Karpas-422 (cell line): ENCODE measurements around the gene KCTD18. TPM values are rescaled to one million over a fixed set of nuclear protein-coding genes. Genes with fewer than 3 reads are reported as not detected.

ENCODE experiments used
- DNase-seq: peaks from one replicate; pipeline ENCODE4 v3.0.0-alpha.2; 2015
- H2AFZ ChIP-seq: fragments of 200-600 bp; sonication (generic); 2 replicates; pipeline ENCODE4 v1.6.1; 2014; ENCODE audit warnings: antibody characterized with exemption, low read length, mixed read lengths
- H3K27ac ChIP-seq: fragments of 200-600 bp; sonication (generic); 2 replicates; pipeline ENCODE4 v1.5.1; 2014; ENCODE audit warnings: mild to moderate bottlenecking, low read length, moderate library complexity
- H3K27me3 ChIP-seq: fragments of 200-600 bp; sonication (generic); 2 replicates; pipeline ENCODE4 v1.6.1; 2014; ENCODE audit warnings: low read length, mixed read lengths
- H3K36me3 ChIP-seq: fragments of 200-600 bp; sonication (generic); 2 replicates; pipeline ENCODE4 v1.6.1; 2014; ENCODE audit warnings: low read length, mixed read lengths; ENCODE audit not compliant: insufficient read depth
- H3K4me1 ChIP-seq: fragments of 200-600 bp; sonication (generic); 2 replicates; pipeline ENCODE4 v1.6.1; 2014; ENCODE audit warnings: mild to moderate bottlenecking, low read length, mixed read lengths
- H3K4me2 ChIP-seq: fragments of 200-600 bp; sonication (generic); 2 replicates; pipeline ENCODE4 v1.6.1; 2014; ENCODE audit warnings: low read length, low read depth, mild to moderate bottlenecking; ENCODE audit not compliant: poor library complexity, severe bottlenecking
- H3K4me3 ChIP-seq: fragments of 200-600 bp; sonication (generic); 2 replicates; pipeline ENCODE4 v1.5.1; 2014; ENCODE audit warnings: mild to moderate bottlenecking, antibody characterized with exemption, low read length, mixed read lengths
- H3K79me2 ChIP-seq: fragments of 200-600 bp; sonication (generic); 2 replicates; pipeline ENCODE4 v1.6.1; 2014; ENCODE audit warnings: mild to moderate bottlenecking, low read length, mixed read lengths
- H3K9ac ChIP-seq: fragments of 200-600 bp; sonication (generic); 2 replicates; pipeline ENCODE4 v1.6.0; 2014; ENCODE audit warnings: low read length
- H3K9me2 ChIP-seq: fragments of 200-600 bp; sonication (generic), shearing (Covaris generic); replicated peaks from 2 replicates; pipeline ENCODE4 v1.6.0; 2014; ENCODE audit warnings: mild to moderate bottlenecking, low read length, moderate library complexity; ENCODE audit not compliant: insufficient read depth
- H3K9me3 ChIP-seq: fragments of 300-700, 200-600 bp; sonication (generic); 2 replicates; pipeline ENCODE4 v1.6.1; 2014; ENCODE audit warnings: low read length, mixed read lengths
- H4K20me1 ChIP-seq: fragments of 200-600 bp; sonication (generic); 2 replicates; pipeline ENCODE4 v1.6.1; 2014; ENCODE audit warnings: mild to moderate bottlenecking, antibody characterized with exemption, low read length, low read depth; ENCODE audit not compliant: insufficient read depth
- total RNA-seq: library from RNA; depleted of rRNA; stranded (reverse); fragments of >200 nt; shearing (Covaris generic); gene quantifications from 2 replicates; pipeline ENCODE4 v1.2.3, GENCODE V29; 2014; ENCODE audit warnings: low replicate concordance

Gene KCTD18
- total RNA-seq, 1 experiment from 2014 or later = 28.1 TPM

DNA sequence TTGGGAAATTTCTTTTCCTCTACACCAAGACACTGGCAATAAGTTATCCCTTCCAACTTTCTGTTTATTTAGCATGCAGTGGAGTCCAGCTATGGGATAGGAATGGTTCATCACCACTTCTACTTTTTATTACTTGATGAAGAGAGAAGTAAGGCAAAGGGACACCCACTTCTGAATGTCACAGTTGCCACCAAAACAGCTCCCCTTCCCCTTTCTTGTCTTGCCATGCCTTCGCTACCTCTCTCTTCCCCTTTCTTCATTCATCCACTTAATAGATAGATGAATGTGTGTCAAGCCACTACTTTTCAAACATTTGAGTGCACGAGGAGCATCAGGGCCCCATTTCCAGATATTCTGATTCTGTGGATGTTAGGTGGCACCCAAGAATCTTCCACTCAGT is 59.6 kb downstream of the KCTD18 start:
- DNase-seq = no peak
- Histone ChIP-seq H3K9ac (no peak overlapping the region), H3K4me1 (no peaks in the 10 kb centered on the region), H3K36me3 (no peaks in the 10 kb centered on the region), H3K27me3 (no peaks in the 10 kb centered on the region), H3K9me2 (no peaks in the 10 kb centered on the region), H3K9me3 (no peaks in the 10 kb centered on the region), H4K20me1 (no peaks in the 10 kb centered on the region), H3K4me3 (no peak overlapping the region), H3K79me2 (no peaks in the 10 kb centered on the region), H2AFZ (no peak overlapping the region), H3K27ac (no peak overlapping the region), H3K4me2 (no peak overlapping the region)

DNA sequence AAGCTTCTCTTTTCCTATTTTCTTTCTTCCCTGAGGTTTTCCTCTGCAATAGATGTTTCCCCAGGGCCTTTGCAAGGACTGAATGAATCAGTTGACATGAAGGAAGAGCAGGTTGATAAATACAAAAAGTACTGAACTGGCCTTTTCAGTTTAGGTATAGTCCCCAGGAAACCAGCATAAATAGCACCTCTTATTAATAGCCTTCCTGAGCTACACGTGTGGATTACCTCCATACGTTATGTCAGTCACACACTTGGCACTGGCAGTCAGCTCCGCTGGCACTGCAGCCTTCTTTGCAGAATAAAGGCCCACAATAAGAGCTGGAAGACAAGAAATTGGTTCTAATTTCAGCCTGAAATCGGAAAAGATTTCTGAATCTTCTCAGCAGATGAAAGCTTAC is 60.7 kb downstream of the KCTD18 start:
- no peaks in the 10 kb centered on the region for H3K9me2 ChIP-seq
- H4K20me1 ChIP-seq = no peaks in the 10 kb centered on the region
- no peak overlapping the region for H3K4me2 ChIP-seq
- H3K4me1 ChIP-seq = no peaks in the 10 kb centered on the region
- no peaks in the 10 kb centered on the region for H3K36me3 ChIP-seq
- no peak overlapping the region for H2AFZ ChIP-seq
- H3K4me3 ChIP-seq = no peak overlapping the region
- no peaks in the 10 kb centered on the region for H3K79me2 ChIP-seq
- H3K27me3 ChIP-seq = no peaks in the 10 kb centered on the region
- no peak overlapping the region for H3K27ac ChIP-seq
- H3K9ac ChIP-seq = no peak overlapping the region
- no peaks in the 10 kb centered on the region for H3K9me3 ChIP-seq
- DNase-seq = no peak

DNA sequence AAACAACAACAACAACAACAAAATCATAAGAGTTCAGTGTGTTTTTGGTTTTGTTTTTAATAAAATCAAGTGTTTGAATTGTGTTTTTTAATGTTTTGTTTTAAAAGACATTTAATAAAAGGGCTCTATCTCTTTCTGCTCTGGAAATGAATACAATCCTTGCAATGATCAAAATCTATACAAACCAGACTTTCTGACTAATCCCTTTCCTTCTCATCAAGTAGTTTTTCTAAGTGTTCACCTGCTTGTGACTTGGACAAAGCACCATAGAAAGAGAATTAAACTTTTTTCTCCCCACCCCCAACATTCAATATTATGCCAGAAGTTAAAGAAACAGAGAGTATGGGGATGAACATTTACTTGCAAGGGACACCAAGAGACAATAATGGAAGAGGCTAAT is 61.4 kb downstream of the KCTD18 start:
- no peaks in the 10 kb centered on the region for H3K4me1 ChIP-seq
- H3K79me2 ChIP-seq = no peaks in the 10 kb centered on the region
- no peak overlapping the region for H3K27ac ChIP-seq
- no peak overlapping the region for H3K4me2 ChIP-seq
- no peak for DNase-seq
- no peaks in the 10 kb centered on the region for H3K36me3 ChIP-seq
- no peak overlapping the region for H3K4me3 ChIP-seq
- H2AFZ ChIP-seq = no peak overlapping the region
- H3K9me3 ChIP-seq = no peaks in the 10 kb centered on the region
- no peaks in the 10 kb centered on the region for H3K27me3 ChIP-seq
- H4K20me1 ChIP-seq = no peaks in the 10 kb centered on the region
- no peaks in the 10 kb centered on the region for H3K9me2 ChIP-seq
- H3K9ac ChIP-seq = no peak overlapping the region

DNA sequence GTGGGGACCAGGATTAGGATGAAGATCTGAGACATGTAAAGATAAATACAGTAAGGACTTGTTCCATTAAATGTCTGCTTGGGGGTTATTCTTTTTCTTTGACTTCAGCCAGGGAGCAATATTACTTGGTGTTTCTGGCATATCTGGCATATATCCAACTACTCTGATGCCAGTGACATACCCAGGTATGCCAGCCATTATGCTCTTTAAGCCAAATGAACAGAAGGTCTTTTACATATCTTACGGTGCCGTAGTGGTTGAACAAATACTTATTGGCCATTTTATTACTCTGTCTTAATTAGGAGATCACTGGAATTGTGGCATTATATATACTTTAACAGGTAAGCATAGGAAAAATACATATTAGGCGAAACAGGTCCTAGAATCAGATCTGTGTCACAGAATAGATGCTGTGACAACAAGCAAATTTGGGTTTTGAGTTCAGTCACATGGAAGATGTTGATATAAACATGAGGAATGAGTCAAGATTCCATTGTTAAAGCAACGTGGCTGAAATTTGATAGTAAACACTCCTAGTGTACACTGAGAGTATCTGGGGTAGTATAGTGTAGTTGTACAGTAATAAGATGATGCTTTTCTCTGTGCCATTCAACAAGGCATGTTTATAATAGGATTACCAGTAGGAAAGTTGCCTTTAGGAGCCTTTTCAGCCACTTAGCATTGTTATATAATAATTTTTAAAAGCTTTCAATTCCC is 62.6 kb downstream of the KCTD18 start:
- Histone ChIP-seq H3K36me3 (no peaks in the 10 kb centered on the region), H3K9ac (no peak overlapping the region), H4K20me1 (no peaks in the 10 kb centered on the region), H3K4me3 (no peak overlapping the region), H2AFZ (no peak overlapping the region), H3K9me2 (no peaks in the 10 kb centered on the region), H3K4me1 (no peaks in the 10 kb centered on the region), H3K9me3 (no peaks in the 10 kb centered on the region), H3K4me2 (no peak overlapping the region), H3K79me2 (no peaks in the 10 kb centered on the region), H3K27me3 (no peaks in the 10 kb centered on the region), H3K27ac (no peak overlapping the region)
- DNase-seq = no peak

DNA sequence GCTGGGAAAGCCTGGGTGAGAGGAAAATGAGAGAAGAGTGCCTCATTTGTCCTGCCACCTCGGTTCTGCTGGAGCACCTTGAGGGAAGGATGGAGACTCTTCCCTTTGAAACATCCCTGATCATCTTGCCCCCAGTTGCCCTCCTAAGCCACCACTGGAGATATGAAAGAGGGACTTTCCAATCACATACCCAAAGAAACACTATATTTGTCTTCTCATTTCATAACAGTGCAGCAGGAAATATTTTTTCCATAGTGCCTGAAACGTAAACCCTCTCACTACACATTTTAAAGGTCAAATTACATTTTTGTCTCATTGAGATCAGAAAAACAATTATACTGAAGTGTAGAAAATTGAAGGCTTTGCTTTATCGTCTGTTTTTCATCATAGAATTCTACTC is 63.3 kb downstream of the KCTD18 start:
- no peak overlapping the region for H3K4me2 ChIP-seq
- H3K9me3 ChIP-seq = no peaks in the 10 kb centered on the region
- H3K27me3 ChIP-seq = no peaks in the 10 kb centered on the region
- no peak overlapping the region for H3K9ac ChIP-seq
- no peaks in the 10 kb centered on the region for H4K20me1 ChIP-seq
- H2AFZ ChIP-seq = no peak overlapping the region
- H3K36me3 ChIP-seq = no peaks in the 10 kb centered on the region
- no peaks in the 10 kb centered on the region for H3K4me1 ChIP-seq
- H3K9me2 ChIP-seq = no peaks in the 10 kb centered on the region
- DNase-seq = no peak
- H3K79me2 ChIP-seq = no peaks in the 10 kb centered on the region
- no peak overlapping the region for H3K4me3 ChIP-seq
- H3K27ac ChIP-seq = no peak overlapping the region

DNA sequence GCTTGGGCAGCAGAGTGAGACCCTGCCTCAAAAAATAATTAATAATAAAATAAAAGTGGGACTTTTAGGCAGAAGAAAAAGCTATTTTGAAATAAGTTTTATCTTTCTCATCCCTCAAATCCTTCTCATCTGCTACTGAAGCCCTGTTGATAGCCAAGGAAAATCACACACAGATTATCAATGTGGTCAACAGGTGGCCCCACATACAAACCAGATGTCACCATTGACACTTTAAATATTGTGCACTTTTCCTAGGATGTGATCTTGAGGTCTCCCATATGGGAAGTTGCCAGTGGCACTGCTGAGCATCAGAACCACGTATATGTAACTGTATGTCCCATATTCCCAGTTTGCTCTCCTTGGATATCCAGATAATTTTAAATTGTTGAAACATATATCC is 64.6 kb downstream of the KCTD18 start:
- Histone ChIP-seq H3K79me2 (no peaks in the 10 kb centered on the region), H4K20me1 (no peaks in the 10 kb centered on the region), H3K4me3 (no peak overlapping the region), H3K27ac (no peak overlapping the region), H2AFZ (no peak overlapping the region), H3K9ac (no peak overlapping the region), H3K27me3 (no peaks in the 10 kb centered on the region), H3K9me2 (no peaks in the 10 kb centered on the region), H3K9me3 (no peaks in the 10 kb centered on the region), H3K4me2 (no peak overlapping the region), H3K4me1 (no peaks in the 10 kb centered on the region), H3K36me3 (no peaks in the 10 kb centered on the region)
- no peak for DNase-seq

DNA sequence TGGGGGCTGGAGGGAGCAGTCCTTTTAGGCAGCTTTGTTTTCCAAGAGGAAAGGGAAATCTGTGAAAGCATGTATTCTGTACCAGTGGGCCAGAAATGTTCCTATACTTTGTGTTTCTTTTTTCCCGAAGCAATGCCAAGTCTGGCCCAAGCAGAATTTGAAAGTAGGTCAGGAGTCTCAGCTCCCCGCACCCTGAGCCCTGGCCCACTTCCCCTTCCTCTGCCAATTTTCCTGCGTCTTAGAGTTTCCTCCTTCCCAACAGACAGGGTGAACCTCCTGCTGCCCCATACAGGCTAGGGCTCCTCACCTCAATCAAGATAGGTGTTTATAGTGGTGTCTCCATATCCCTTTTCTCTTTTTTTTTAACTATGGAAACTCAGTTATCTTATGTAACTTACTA is 65.3 kb downstream of the KCTD18 start:
- Histone ChIP-seq H3K27ac (no peak overlapping the region), H3K9me3 (no peaks in the 10 kb centered on the region), H3K79me2 (no peaks in the 10 kb centered on the region), H3K9me2 (no peaks in the 10 kb centered on the region), H3K27me3 (no peaks in the 10 kb centered on the region), H2AFZ (no peak overlapping the region), H3K4me3 (no peak overlapping the region), H3K4me2 (no peak overlapping the region), H3K4me1 (no peaks in the 10 kb centered on the region), H3K36me3 (no peaks in the 10 kb centered on the region), H3K9ac (no peak overlapping the region), H4K20me1 (no peaks in the 10 kb centered on the region)
- no peak for DNase-seq

DNA sequence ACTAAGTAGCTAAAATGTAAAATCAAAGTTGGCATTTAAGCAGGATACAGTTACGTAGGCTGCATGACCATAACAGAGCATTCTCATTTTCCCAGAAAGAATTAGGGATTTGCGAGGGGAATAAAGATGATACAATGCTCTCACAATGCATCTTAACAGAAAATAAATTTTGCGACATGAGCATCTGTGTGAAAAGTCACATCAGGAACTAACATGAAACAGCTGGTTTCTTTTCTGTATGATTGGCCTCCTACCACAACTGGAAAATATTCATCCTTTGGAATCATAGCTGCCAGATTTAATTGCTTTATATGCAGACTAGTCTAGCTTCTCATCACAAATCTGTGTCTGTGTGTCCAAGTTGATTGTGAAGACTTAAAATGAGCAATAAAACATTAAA is 66.0 kb downstream of the KCTD18 start:
- Histone ChIP-seq H3K27ac (no peak overlapping the region), H4K20me1 (no peaks in the 10 kb centered on the region), H3K4me1 (no peaks in the 10 kb centered on the region), H3K9ac (no peak overlapping the region), H3K79me2 (no peaks in the 10 kb centered on the region), H2AFZ (no peak overlapping the region), H3K4me2 (no peak overlapping the region), H3K36me3 (no peaks in the 10 kb centered on the region), H3K27me3 (no peaks in the 10 kb centered on the region), H3K9me2 (no peaks in the 10 kb centered on the region), H3K4me3 (no peak overlapping the region), H3K9me3 (no peaks in the 10 kb centered on the region)
- DNase-seq = no peak

DNA sequence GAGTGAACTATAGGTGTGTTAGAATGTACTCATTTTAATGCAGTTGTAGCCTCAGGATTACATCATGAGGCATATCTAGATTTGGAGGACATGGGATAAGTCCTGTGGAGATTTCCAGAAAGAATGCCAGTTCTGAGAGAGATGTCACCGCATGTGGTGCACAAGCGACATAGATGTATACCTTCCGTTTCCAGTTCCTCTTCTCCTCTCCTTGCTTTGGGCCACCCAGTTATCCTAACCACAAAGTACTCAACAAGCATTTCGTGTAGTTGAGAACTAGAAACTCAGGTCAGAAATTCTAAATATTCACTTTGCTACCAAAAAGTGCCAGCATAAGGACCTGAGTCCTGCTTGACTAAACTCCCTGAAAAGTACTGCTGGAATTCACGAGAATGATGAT is 66.5 kb downstream of the KCTD18 start:
- Histone ChIP-seq H4K20me1 (no peaks in the 10 kb centered on the region), H3K36me3 (no peaks in the 10 kb centered on the region), H3K79me2 (no peaks in the 10 kb centered on the region), H2AFZ (no peak overlapping the region), H3K4me2 (no peak overlapping the region), H3K9ac (no peak overlapping the region), H3K27ac (no peak overlapping the region), H3K27me3 (no peaks in the 10 kb centered on the region), H3K4me1 (no peaks in the 10 kb centered on the region), H3K9me2 (no peaks in the 10 kb centered on the region), H3K4me3 (no peak overlapping the region), H3K9me3 (no peaks in the 10 kb centered on the region)
- DNase-seq = no peak
